Endothelial cell of umbilical vein (primary cell): Measurements from ENCODE around the gene PPP1CB.

Experiments
- EZH2 ChIP-seq: IDR thresholded peaks from 2 replicates; pipeline ENCODE4 v1.6.1; 2012; ENCODE audit warnings: borderline replicate concordance, low read depth, mild to moderate bottlenecking, moderate library complexity, low read length, inconsistent platforms; ENCODE audit not compliant: severe bottlenecking
- FOS ChIP-seq: IDR thresholded peaks from 2 replicates; pipeline ENCODE4 v1.6.1; 2011; ENCODE audit warnings: mild to moderate bottlenecking, low read length, moderate library complexity, borderline replicate concordance; ENCODE audit not compliant: insufficient read depth
- MAX ChIP-seq: IDR thresholded peaks from 2 replicates; pipeline ENCODE4 v1.6.1; 2011; ENCODE audit not compliant: insufficient read depth, insufficient read length
- POLR2A ChIP-seq: IDR thresholded peaks from 2 replicates; pipeline ENCODE4 v1.6.1; 2012; ENCODE audit warnings: low read depth, mild to moderate bottlenecking, control low read depth, low read length
- POLR2AphosphoS5 ChIP-seq: IDR thresholded peaks from 2 replicates; pipeline ENCODE4 v1.6.1; 2012; ENCODE audit warnings: low read depth, mild to moderate bottlenecking, control low read depth, low read length, moderate library complexity; ENCODE audit not compliant: insufficient read depth
- TF ChIP-seq, protein P1 (sequence below), 2 donors: IDR thresholded peaks; 1 replicate in 1 of 2; 2 replicates in 1 of 2; pipeline ENCODE4 v1.5.1; 2011; ENCODE audit warnings: low read length in 2 of 2, mild to moderate bottlenecking in 2 of 2, moderate library complexity in 2 of 2, control low read depth in 1 of 2, inconsistent platforms in 1 of 2, low read depth in 1 of 2; ENCODE audit not compliant: insufficient read depth in 1 of 2; ENCODE audit errors: extremely low read depth in 1 of 2

GRCh38 chr2:28833740-28834470 is 82.3 kb downstream of the PPP1CB start:
- TF ChIP-seq, protein P1, sequence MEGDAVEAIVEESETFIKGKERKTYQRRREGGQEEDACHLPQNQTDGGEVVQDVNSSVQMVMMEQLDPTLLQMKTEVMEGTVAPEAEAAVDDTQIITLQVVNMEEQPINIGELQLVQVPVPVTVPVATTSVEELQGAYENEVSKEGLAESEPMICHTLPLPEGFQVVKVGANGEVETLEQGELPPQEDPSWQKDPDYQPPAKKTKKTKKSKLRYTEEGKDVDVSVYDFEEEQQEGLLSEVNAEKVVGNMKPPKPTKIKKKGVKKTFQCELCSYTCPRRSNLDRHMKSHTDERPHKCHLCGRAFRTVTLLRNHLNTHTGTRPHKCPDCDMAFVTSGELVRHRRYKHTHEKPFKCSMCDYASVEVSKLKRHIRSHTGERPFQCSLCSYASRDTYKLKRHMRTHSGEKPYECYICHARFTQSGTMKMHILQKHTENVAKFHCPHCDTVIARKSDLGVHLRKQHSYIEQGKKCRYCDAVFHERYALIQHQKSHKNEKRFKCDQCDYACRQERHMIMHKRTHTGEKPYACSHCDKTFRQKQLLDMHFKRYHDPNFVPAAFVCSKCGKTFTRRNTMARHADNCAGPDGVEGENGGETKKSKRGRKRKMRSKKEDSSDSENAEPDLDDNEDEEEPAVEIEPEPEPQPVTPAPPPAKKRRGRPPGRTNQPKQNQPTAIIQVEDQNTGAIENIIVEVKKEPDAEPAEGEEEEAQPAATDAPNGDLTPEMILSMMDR (IDR thresholded peaks at IDR 0.05; ENCODE audit: extremely low read depth in 1 of 2, insufficient read depth in 1 of 2, low read depth in 1 of 2, low read length in 2 of 2) = no peak
- TF ChIP-seq EZH2 (no peak), POLR2AphosphoS5 (no peak), POLR2A (no peak), MAX (no peak), FOS (no peak)
